GM21528 (cell line): ENCODE results near the gene PHOSPHO2.
A peak's percentile ranks its signal among the peaks of the same experiment; 100 is the strongest.

Experiments used
- ATAC-seq: cut with Tn5 transposase; IDR thresholded peaks from one replicate; pipeline ENCODE4 v1.9.1; 2021; ENCODE audit warnings: mild to moderate bottlenecking, moderate library complexity; ENCODE audit not compliant: unreplicated experiment, low FRiP score

Gene PHOSPHO2

DNA sequence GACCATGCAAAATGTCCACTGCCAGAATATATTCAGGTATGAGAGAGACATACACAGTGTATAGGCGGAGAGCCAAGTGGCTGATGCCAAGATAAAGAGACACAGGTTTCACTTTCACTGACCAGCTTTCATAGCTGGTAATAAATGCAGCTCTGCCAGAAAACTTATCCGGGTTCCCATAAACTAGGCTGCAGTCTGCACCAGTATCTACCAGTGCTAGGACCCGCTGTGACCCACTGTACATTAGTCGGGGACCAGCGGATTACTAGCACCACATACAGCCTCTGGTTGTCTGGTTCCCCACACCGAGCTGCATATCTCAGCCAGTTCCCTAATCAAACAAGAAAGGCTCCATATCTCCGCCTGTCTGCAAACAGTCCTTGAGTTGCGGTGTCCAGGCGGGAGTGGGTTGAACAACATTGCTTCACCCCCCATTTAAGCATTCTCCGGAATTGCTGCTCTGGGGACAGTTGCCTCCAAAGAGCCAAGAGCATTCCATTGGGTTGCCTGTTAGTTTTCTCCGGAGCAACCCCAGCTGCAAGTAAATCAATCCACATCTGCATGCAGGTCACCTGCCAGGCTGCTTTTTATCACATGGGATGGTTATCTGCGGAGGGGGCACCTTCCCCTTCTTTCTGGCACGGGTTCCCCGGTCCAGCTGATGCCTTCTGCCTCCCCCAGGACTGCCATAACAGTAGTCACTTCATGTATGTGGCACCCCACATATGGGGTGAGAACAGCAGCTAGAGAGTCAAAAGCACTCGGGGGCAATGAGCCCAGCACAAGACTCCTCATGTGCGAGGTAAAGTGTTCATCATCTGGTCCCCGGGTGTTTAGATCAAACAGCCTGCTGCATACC is 21.3 kb downstream of the PHOSPHO2 start:
- no peak for ATAC-seq

DNA sequence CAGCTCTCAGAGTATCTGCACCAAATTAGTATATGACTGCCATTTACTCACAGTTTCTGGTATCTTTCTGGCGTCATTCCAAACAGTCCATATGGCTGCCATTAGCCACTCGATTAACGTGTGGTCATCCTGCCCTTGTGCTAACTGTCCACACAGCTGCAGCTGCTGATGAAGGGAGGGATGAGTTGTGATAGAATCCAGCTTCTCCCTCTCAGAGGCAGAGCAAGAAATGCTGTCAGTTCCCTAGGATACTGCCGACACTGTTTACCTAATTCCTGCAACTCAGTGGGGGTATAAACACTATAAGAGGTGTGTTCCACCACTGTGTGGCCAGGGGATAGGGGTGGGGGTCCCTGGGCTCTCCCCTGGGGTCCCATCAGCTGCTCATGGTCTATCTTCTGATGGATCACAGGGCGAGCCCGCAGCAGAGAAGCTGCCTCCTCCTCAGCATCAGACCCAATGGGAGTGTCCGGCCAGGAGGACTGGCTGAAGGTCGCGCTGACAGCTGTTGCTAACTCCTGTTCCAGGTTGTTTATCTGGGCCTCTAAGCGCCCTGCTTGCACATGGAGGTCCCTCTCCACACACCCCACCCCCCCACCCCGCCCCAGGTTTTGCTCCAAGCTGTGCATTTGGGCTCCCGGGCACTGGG is 22.1 kb downstream of the PHOSPHO2 start:
- no peak for ATAC-seq

GRCh38 chr2:169716938-169717690 is 22.8 kb downstream of the PHOSPHO2 start:
- ATAC-seq, result no peak

DNA sequence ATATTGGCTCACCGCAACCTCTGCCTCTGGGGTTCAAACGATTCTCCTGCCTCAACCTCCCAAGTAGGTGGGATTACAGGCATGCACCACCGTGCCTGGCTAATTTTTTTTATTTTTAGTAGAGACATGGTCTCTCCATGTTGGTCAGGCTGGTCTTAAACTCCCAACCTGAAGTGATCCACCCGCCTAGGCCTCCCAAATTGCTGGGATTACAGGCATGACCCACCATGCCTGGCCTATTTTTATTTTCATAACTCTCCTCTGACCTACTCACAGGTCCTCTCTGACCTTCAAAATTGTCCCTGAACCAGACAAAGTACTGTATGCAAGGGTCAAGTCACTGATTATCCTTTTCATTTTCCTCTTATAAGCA is 23.4 kb downstream of the PHOSPHO2 start:
- ATAC-seq, result no peak

- no peak for ATAC-seq
Observed at GRCh38 chr2:169718930-169719504, 24.7 kb downstream of the PHOSPHO2 start.

- ATAC-seq, result no peak
Observed at GRCh38 chr2:169721016-169721415, 26.7 kb downstream of the PHOSPHO2 start.

GRCh38 chr2:169727065-169727464 is 32.8 kb downstream of the PHOSPHO2 start:
- ATAC-seq, result no peak

DNA sequence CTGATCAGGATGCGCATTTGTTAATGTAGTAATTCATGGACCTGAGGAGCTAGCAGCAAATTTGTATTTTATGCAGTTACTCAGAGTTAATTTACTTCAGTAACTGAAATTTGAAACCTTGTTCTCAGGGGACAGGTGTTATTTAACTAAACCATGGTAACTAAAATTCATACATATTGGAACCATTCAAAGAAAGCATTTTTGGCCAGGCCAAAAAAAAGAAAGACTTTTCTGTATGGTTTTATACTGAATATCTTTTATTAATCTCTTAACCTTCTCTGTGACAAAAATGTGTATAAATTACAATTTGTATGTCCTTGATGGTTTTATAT is 35.0 kb downstream of the PHOSPHO2 start:
- no peak for ATAC-seq

GRCh38 chr2:169732075-169732474 is 37.8 kb downstream of the PHOSPHO2 start:
- no peak for ATAC-seq

DNA sequence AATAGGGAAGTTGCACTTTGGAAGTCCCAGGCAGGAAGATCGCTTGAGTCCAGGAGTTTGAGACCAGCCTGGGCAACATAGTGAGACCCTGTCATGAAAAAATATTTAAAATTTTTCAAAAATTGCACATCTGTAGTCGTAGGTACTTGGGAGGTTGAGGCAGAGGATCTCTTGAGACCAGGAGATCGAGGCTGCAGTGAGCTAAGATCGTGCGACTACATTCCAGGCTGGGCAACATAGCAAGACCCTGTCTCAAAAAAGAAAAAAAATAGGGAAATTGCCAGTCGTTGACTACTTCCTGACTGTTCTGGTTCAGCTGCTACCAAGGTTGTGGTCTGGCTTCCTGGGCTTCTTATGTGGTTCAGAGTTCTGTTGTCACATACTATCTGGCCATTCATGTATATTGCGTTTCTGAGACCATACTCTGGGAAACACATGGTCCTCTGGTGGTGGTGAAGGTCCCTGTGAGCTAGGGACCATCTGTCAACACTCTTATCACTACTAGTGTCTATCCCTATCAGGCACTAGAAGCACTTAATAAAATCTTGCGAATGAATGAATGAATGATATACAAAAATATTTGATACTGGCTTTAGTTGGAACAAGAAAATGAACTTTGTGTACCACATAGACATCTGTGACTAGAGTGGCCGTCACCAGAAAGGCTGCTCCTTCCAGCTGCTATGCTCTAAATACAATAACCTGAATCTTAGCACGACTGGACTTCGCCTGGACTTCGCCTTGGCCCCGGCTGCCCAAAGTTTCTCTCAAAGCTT is 38.5 kb downstream of the PHOSPHO2 start:
- ATAC-seq, result no peak

- peak; percentile 51 for ATAC-seq
Observed at GRCh38 chr2:169734169-169734847, 40.0 kb downstream of the PHOSPHO2 start.

GRCh38 chr2:169735623-169736022 is 41.4 kb downstream of the PHOSPHO2 start:
- ATAC-seq, result no peak

GRCh38 chr2:169736902-169737301 is 42.6 kb downstream of the PHOSPHO2 start:
- no peak for ATAC-seq

- ATAC-seq, result no peak
Observed at GRCh38 chr2:169738566-169739229, 44.4 kb downstream of the PHOSPHO2 start.

DNA sequence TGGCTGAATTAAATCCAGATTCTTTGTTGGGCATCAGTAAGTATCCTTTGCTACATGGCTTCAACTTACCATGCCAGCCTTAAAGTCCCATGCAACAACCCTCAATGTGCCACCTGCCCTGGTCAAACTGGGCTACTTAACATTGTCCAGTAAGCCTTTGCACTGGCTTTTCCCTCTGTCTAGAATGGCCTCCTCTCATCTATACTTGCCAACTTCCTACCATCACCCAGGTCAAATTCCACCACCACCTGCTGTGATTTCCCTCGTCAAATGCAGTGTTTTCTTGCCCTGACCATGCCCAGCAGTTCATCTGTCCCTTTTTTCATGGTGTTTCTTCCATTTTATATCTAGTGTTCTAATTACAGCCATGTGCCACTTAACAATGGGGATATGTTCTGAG is 45.1 kb downstream of the PHOSPHO2 start:
- no peak for ATAC-seq

DNA sequence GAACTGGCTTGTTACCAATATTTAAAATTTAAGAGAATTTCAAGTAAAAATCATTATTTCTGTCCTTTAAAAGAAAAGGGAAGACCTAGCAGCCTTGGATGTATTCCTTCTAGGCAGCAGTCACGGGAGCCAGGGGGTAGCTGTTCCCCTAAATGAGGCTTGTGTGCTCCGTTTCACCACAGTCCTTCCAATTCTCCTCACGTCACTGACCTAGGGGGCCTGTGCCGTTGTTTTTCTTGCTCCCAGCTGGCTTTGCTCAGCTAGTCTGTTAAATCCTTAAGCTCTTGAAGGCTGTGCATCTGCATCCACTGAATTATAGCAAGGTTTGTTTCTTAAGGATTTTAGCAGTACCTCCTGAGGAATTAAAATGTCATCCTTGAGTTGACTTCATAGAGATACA is 49.3 kb downstream of the PHOSPHO2 start:
- no peak for ATAC-seq

DNA sequence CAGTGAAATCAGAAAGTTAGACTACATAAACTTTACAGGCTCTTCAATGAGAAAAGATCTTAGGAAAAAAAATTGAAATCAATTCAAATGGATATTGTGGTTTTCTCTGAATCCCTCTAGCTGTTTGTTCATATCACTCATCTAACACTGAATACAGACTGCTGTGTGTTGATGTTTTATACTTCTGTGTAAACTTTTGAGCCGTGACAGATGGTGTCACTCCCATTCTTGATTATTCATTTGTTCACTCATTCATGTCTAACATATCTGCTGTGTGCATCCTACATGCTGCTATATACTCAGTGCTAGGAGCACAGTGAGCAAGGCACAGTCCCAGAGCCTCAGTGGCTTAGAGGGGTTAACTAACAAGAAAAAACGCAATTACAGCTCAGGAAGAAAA is 52.0 kb downstream of the PHOSPHO2 start:
- ATAC-seq, result no peak

DNA sequence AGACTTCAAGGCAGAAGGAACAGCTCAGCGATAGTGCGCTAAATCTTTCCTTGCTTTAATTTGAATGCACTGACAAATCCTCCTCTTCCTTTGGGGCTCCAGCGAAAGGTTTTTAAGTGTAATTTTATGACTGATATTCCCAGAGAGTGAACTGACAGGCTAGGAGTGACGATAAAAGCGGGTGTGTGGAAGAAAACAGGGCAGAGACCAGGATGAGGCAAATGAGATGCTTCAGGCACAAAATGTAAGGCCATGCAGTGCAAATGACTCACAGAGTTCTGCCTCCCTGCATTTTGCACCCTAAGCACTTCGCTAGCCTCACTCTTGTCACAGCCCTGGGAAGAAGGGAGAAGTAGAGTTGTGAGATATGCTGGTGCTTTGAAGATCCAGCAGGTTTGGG is 54.0 kb downstream of the PHOSPHO2 start:
- no peak for ATAC-seq
